NCI-H2171 treated with DMSO at 0.1 percent for 48 hours (cell line): ENCODE data around the gene ZMIZ1.
A peak's percentile ranks its signal among the peaks of the same experiment; 100 is the strongest.

ENCODE experiments used
- DNase-seq: peaks from one replicate; lab custom pipeline; 2025; lab: John Stamatoyannopoulos, UW

The ZMIZ1 gene, protein sequence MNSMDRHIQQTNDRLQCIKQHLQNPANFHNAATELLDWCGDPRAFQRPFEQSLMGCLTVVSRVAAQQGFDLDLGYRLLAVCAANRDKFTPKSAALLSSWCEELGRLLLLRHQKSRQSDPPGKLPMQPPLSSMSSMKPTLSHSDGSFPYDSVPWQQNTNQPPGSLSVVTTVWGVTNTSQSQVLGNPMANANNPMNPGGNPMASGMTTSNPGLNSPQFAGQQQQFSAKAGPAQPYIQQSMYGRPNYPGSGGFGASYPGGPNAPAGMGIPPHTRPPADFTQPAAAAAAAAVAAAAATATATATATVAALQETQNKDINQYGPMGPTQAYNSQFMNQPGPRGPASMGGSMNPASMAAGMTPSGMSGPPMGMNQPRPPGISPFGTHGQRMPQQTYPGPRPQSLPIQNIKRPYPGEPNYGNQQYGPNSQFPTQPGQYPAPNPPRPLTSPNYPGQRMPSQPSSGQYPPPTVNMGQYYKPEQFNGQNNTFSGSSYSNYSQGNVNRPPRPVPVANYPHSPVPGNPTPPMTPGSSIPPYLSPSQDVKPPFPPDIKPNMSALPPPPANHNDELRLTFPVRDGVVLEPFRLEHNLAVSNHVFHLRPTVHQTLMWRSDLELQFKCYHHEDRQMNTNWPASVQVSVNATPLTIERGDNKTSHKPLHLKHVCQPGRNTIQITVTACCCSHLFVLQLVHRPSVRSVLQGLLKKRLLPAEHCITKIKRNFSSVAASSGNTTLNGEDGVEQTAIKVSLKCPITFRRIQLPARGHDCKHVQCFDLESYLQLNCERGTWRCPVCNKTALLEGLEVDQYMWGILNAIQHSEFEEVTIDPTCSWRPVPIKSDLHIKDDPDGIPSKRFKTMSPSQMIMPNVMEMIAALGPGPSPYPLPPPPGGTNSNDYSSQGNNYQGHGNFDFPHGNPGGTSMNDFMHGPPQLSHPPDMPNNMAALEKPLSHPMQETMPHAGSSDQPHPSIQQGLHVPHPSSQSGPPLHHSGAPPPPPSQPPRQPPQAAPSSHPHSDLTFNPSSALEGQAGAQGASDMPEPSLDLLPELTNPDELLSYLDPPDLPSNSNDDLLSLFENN

DNA sequence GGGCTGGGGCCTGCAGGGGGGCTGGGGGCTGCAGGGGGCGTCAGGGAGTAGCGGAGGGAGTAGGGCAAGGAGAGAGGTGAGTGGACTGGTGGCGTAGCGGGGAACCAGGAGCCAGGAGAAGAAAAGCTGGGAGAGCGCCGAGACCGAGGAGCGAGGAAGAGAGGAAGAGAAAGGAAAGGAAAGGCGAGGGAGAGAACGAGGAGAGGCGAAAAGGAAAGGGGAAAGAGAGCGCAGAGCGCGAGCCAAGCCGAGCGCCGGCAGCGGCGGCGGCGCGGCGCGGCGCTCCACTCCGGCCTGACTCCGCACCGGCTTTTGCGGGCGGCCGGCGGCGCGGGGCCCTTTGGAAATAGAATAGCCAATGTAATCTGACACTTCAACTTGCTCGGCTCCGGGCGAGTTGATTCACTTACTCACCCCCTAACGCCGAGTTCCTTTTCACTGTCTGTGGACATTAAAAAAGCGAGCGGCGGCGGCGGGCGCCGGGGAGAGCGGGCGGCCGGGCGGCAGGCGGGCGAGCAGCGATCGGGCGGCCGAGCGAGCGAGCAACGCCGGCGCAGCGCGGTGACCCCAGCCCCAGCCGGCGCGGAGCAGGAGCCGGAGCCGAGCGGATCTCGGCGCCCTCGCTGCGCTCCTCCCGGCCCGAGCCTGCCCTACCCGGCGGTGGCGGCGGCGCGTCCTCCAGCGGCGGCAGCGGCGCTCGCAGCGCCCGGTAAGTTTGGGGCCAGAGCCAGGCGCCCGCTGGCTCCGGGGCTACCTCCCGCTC, at the start of gene ZMIZ1:
Gene ZMIZ1 (plus strand): TSS at position 405 of the 763 bp plus-strand sequence. CDS start 132,667 bp downstream, outside the sequence.
- peak; percentile 77 for DNase-seq

DNA sequence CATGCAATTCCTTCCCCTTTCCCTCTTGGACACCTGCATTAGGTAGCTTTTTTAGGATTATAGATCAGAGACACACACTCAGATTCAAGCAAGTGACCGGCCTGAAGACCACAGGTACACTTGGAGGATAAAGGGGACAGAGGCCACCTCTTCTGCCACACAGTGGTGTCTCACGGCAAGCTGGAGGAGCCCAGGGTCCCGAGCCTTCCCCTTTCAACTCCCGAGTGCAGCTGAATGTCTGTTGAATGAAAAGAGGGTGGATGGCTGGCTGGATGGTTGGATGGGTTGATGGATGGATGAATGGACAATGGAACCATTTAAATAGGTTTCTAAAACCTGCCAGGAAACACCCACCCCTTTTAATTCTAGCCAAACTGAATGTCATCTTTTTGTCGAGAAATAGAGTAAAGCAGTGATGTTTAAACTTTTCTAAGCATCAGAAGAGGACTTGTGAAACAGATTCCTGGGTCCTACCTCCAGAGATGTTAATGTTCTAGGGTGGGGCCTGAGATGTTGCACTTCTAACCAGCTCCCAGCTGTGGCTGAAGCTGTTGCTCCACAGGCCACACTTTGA, 49.2 kb upstream of the ZMIZ1 start:
- DNase-seq = no peak

DNA sequence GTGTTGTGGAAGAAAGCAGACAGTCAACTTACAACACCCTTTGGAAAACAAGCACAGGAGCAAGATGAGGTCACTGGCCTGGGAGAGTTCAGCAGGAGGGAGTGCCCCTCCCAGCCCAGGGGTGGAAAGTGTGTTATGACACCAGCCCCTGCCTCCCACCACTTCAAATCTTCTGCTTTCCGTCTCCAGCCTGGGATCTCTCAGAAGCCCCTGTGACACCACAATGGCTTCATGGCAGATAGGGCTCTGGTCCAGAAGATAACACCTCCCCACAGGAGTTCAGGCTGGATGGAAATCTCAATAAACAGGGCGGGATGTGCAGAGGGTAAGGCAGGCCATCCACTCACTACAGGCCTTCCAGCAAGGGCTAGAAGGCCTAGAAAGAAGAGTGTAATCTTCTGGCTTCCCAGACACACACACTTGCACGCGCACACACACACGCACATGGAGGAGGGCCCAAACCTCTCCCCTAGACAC, 48.7 kb upstream of the ZMIZ1 start:
- no peak for DNase-seq

DNA sequence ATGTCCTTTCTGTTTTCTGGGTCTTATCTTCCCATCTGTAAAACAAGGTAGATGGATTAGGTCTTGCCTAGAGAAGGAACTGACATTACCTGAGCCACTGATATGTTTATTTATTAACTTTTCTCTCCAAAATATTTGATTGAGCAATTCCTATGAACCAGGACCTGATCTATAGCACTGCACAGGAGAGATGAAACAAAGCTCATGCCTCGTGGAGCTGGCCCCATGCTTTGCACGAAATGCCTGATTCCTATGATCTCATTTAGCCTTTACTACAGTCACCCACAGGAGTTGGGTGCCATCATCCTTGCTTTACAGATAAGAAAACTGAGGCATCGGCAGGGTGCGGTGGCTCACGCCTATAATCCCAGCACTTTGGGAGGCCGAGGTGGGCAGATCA, 48.2 kb upstream of the ZMIZ1 start:
- DNase-seq = no peak

DNA sequence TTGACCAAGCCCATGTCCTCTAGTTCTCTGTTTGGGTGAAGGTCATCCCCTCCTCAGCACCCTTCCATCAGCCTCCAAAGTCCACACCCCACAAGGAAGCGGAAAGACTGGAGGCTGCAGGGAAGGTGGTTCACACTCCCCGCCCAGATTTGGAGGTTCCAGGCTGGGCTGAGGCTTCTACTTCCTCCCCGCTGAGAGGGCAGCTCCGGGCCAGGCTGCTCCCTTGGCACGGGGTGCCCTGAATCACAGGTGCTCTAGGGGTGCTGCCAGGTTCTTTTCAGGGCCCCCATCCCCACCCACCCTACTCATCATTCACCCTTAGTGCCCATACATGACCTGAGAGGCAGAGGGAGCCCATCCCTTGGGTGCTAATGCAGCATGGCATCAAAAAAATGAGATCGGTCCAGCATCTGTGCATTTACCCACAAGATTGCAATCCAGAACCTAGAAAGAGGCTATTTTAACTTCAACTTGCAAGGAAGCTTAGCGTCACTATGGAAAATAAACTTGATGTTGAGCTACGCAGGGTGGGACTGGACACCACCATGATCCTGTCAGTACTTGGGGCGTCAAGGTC, 47.3 kb upstream of the ZMIZ1 start:
- no peak for DNase-seq

DNA sequence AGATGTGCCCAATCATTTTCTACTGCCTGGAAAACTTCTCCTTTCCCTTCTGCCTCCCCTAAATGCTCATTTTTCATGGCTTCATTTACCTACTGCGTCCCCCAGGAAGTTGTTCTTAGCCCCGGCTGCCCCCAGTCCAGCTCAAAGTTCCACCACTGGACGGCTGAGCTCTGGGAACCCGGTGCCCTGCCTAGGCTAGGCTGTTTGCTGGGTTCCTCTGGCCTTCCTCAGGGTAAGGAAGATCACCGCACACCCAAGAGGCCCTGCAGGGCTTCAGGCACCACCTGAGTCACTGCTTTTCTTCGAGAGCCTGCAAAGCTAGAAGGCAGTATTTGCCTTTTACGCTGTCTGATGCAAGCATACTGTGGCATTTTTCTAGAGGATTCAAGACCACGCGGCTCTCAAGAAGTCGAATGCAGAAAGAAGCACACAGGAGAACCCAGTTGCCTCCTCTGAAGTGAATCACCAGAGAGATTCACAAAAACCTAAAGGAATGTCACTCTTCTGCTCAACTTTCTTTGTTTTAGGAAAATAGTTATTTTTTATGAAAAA, 46.7 kb upstream of the ZMIZ1 start:
- DNase-seq = no peak

DNA sequence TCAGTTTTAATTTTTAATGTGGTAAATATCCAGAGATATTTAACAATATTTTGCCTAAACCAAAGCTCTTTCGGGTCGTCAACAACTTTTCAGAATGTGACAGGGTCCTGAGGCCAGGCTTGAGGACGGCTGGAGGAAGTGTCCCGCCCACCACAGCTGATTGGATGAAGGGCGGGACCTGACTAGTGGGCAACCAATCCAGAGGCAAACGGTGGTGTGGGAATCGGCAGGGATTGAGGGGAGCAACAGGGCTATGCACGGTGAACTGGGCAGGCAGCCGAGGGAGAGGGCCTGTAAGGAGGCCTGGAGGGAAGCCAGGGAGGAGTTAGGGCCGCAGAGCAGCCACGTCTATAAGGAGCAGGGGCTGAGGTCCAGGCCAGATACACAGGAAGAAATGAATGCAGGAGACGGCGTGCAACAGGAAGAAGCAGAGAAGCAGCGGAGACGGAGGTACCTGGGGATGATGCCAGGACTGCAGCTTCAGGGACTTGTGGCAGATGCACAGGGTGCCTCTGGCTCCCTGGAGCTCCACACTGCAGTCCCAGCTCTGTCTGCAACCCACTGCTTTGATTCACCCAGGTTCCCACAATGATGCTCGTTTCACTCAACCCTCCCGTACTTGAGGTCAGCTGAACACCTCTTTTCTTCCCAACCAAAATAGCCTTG, 46.1 kb upstream of the ZMIZ1 start:
- peak; percentile 43 for DNase-seq

DNA sequence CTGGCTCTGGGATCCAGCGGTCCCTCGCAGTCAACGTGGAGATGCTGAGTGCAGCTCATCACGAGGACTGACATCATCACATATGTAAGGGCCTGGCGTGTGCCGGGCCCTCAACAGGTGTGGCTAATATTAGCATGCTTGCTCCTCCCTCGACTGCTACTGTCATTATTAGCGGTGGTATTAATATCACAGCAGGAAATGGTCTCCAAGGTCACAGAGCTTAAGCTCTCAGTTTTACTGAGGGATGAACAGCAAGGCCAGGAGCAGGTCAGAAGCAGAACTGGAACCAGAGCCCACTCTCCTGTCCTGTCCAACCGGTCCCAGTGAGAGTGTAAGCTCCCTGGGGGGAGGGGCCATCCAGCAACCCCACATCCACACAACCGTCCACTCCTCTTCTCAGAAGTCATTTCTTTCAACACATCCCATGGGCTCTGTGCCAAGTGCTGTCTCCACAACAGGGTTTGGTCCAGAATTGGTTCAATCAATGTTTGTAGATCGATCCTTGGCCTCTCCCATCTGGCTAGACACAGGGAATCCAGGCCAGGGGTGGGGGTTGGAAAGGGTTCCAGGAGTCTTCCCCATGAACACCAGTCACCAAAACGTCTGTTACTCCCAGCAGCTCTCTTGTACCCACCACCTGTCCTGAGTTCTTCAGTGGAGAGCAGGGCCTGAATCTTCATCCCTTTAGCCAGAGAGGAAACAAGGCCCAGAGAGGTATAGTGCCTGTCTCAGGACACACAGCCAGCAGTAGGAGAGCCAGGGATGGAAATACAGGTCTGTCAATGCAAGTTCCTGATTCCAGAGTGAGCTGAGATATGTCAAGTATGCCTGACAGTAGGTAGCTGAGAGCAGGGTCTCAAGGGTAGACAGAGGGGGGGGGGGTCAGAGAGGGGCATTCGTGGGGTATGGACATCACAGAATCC, 45.3 kb upstream of the ZMIZ1 start:
- no peak for DNase-seq

DNA sequence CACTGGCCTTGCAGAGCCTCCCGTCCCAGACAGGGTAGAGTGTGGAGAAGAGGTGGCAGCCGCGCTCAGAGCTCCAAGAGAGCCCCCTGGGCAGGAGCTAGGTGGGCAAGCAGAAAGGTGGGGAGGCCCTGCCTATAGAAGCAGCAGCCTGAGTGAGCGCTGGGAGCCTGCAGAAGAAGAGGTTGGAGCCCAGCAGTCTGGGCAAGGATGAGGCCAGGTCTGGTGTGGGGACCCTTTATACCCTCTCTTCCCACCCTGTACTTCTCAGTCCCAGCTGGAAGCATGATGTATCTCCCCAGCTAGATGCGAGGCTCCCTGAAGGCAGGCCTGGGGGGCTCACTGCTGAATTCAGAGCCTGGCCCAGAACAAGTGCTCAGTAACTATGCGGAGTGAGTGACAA, 44.5 kb upstream of the ZMIZ1 start:
- DNase-seq = no peak

DNA sequence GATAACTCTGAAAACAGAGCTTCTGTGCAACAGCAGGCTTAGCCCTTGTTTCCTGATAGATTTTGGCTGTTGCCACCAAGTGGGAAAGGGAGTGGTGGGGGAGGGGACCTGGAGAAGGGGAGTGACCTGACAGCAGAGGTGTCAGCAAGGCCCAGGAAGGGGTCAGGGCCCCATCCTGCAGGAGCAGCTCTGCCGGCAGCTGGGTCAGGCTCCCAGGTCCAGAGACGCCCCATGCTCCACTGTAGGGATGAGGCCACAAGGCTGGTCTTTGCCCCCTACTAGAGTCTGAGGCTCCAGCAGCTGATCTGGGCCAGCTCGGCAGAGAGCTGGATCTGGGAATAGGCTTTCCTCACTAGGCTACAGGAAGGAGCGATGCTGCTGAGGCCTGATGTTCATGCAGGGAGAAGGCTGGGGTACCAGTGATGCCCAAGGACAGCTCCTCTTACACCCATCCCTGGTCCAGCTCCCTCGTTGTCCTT, 44.0 kb upstream of the ZMIZ1 start:
- peak; percentile 27 for DNase-seq

DNA sequence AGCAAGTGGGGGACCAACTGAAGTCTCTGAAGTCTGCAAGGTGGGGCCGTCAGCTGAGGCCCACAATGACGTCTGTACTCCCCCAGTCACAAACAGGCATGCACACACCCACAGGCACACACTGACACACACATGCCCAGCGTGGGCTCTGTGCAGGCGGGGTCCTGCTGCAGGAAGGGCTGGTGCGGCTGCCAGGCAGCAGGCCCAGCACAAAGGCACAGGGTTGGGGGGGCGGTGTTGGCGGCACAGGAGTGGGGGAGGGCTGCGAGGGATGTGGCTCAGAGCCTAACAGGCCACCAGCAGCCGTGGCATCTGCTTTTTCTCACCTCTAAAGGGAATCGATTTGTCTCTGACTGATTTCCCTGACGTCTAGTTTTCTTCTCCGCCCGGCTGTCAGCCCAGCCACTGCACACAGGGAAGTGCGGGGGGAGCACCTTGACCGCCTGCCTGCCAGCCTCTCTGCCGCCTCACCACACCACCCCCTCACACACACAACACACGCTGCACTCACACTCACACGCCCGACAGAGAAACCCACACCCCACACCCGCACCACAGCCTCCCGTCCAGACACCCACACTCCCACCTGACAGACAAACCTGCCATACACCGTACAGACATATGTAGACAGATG, 43.5 kb upstream of the ZMIZ1 start:
- DNase-seq = peak; percentile 72

DNA sequence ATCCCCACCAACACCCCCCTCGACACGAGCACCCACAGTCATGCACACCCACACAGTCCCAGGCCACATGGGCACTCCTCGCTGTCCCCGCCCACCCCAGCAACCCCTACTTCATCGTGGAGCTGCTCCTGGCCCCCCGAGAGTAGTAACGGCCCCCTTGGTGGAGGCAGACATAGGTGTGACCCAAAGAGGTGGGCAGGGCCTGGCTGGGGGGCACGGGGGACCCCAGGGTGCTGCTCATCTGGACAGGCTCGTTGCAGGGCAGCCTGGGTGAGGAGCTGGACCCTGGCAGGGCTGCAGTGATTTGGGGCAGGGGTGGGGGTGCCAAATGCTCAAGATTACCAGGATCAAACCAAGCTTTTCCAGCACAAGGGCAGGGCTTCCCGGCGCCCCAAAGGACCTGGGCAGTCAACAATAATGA, 42.4 kb upstream of the ZMIZ1 start:
- DNase-seq = no peak

DNA sequence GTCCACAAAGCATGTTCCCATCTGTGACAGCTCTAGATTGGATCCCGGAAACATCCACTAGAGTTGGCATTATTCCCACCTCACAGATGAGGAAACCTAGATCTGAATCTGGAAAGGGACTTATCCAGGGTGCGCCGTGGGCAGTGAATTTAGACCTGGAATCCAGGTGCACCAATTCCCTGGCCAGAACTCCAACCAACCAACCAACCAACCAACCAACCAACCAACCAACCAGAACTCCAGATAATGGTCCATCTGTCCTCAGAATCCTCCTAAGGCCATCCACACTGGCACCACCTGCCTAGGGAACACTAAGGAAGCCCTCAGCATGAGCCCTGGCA, 42.0 kb upstream of the ZMIZ1 start:
- DNase-seq = no peak

DNA sequence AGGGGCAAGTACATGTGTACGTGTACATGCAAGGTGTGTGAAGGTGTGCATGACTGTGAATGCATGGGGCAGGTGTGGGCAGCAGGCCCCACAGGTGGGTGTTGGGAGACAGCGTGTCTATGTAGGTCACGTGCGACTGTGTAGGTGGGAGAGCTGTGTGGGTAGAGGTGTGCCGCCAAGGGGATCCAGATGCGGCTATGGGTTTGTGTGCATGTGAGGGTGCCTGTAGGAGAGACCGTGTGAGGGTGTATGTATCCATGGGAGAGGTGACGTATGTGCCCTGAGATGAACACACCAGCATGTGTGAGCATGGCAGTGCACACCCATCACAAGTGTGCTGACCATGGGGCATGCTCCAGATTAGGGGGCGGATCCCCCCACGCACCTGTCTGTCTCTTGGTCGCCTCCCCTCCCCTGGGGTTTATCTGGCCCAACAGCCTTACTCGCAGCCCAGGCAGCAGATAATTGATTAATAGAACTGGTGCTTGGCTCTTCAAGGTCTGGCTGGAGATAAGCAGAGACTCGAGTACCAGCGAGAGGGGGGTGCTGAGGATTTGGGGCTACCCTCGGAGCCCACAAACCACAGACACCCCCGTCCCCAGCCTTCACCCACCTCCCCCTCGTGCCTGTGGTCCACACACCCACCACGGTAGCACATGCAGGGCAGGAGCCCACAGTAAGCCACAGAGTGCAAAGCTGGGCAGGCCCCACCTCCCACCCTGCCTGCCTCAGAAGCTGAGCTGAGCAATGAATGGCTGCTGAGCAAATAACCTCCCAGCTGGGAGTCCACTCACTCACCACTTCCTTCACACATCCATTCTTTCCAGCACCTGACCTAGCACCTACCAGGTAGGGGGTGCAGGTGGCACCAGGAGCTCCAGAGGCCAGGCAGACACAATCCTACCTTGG, 41.4 kb upstream of the ZMIZ1 start:
- no peak for DNase-seq

DNA sequence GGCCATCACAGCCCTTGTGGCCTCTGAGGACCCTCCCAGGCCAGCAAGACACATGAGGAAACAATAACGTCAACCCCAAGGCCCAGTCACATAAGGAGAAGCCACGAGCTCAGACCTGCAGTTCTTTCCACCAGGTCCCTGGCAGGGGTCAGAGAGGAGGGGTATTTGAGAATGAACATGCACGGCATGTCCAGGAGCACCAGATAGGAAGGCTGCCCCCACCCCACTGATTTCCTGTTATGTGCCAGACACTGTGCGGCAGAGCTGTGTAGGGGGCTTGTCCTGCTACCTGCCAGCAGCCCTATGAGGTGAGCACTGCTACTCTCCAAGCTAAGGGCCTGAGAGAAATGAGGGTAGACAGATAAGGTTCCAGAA, 40.7 kb upstream of the ZMIZ1 start:
- no peak for DNase-seq

DNA sequence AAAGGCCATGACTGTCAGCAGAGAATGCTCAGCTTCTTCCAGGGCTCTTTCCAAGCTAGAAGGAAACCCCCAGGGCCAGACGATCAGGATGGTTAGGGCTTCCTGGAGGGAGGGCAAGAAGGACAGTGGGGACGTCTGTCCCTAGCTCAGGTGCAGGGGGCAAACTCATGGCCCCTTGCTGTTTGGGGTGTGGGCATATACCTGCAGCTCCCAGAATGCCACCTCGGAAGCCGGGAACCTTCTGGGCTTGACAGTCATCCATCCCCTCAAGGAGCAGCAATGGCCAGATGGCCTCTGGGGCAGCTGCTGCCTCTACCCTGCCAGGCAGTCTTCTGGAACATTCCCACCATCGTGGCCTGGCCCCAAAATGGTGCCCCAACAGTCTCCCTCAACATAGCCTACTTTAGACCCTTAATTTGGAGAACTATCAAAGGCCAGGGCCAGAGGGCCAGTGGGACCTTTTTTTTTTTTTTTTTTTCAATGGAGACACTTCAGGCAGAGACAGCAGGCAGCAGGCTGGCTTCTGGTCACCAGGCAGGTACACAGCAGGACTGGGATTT, 40.2 kb upstream of the ZMIZ1 start:
- DNase-seq = no peak
